ENCODE data around the gene ADAMTS17.

GRCh38 chr15:100343251-100343650 lies 1.5 kb upstream of the ADAMTS17 start:
- TF ChIP-seq CTCF (IDR thresholded peaks at IDR 0.05; ENCODE audit: low read depth, low read length, missing input control) (no peak), MAX (IDR thresholded peaks at IDR 0.05) (no peak), RXRA (IDR thresholded peaks at IDR 0.05) (no peak)
